NCI-H2196 (cell line): ENCODE data around the gene MUC13.

Experiments used
- DNase-seq: peaks from one replicate; lab custom pipeline; 2025; ENCODE audit not compliant: unreplicated experiment; lab: John Stamatoyannopoulos, UW

MUC13 gene

DNA sequence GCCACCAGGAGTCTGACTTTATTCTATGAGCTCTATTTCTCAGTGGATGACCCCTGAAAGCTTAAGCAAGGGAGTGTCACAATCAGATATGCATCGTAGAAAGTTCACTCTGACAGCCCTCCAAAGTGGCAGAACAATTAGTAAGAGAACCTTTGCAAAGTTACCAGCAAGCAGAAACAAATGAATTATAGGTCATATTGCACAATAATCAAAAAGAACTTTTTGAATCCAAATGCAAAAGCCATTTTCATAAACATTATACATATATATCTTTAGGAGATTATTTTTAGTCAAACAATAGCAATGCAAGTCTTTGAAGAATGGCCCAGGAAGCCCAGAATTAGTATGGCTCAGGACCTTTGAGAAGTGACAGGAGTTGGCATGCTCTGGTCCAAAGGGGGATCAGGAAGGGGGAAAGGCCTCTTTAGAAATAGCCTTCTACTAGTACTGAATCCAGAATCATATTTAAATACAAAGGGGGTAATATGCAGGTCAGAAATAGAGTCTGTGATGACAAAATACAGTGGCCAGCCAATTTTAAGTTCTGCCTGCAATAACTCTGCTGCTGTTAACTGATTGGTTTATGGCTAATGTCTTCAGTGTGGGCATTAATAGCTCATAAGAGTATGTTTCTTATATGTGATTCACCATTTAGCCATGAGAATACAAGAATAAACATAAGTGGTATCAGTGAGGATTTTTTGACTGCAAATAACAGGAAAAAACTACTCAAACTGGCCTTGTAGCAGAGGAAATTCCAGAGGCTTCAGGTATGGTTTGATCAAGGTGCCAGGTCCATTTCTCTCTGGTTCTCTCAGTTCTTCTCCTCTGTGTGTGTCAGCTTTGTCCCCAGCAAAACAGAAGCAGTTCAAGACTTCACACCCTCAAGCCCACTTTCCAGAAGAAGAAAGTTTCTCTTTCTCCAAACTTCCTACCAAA lies 30.4 kb downstream of the MUC13 start:
- no peak for DNase-seq

DNA sequence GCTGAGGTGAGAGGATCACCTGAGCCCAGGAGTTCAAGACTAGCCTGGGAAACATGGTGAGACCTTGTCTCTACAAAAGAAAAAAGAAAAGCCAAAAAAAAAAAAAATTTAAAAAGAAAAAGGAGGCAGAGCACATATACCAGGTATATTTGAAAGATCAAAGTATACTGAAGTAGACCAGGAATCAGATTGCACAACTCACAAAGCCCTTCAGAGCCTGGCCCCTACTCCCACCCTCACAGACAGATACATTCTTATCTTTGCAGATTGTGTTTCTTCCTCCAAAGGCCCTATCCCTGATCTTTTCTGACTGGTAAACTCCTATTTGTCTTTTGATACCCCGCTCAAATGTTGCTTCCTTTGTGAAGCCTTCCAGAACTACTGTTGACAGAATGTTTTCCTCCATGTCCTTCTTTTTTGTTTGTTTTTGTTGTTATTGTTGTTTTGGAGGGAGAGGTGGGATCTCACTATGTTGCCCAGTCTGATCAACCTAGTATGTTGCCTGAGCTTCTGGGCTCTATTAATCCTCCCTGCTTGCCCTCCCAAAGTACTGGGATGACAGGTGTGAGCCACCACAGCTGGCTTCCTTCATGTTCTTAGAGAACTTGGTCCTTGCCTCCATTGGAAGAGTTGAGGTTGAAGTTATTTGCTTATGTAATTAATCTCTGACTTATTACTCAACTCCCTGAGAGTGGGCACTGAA lies 37.6 kb downstream of the MUC13 start:
- no peak for DNase-seq

DNA sequence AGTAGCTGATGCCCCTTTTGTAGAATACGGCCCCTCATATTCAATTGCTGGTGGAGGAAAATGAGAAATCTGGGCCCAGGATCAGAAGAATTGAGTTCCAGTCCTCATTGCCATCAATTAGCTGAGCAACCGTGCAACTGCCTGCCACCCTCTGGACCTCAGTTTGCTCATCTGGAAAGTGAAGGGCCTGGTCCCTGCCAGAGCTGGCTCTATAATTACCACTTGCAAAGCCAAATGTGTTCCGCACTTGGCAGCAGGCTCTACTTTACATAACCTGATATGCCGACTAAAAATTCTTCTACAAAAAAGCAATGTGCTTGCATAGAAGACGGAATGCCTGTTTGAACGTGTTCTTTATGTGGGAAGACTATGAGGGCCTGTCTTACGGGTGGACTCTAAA lies 38.8 kb downstream of the MUC13 start:
- no peak for DNase-seq

- no peak for DNase-seq
Observed at GRCh38 chr3:124893526-124893925, 41.0 kb downstream of the MUC13 start.

DNA sequence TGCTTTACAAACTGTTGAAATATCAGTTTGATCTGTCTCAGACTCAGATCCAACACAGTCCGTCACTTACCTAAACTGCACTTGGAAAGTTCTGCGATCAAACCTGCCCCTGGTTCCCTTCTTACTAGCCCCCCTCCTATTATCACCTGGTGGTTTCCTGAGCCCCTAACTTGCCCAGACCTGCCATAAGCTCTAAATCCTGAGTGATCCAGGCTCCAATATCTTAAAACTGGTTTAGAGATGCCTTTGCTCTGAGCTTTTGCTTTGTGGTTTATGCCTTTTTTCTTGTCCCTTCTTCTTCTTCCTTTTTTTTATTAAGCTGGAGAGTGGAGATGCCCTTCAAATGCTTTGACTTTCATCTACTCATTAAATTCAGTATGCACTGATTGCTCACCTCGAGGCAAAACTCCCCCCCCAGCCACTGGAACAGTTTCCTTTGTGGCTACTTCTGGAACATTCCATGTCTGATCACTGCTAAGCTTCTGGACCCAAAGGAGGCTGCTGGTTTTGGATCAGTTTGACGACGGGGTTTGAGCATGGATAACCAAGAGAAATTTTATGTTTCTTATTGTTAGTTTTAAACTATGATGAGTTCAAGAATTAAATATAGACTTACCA lies 43.9 kb downstream of the MUC13 start:
- DNase-seq: no peak

- DNase-seq: no peak
Observed at GRCh38 chr3:124888482-124889441, 45.8 kb downstream of the MUC13 start.

GRCh38 chr3:124887932-124888298 lies 46.6 kb downstream of the MUC13 start:
- no peak for DNase-seq

DNA sequence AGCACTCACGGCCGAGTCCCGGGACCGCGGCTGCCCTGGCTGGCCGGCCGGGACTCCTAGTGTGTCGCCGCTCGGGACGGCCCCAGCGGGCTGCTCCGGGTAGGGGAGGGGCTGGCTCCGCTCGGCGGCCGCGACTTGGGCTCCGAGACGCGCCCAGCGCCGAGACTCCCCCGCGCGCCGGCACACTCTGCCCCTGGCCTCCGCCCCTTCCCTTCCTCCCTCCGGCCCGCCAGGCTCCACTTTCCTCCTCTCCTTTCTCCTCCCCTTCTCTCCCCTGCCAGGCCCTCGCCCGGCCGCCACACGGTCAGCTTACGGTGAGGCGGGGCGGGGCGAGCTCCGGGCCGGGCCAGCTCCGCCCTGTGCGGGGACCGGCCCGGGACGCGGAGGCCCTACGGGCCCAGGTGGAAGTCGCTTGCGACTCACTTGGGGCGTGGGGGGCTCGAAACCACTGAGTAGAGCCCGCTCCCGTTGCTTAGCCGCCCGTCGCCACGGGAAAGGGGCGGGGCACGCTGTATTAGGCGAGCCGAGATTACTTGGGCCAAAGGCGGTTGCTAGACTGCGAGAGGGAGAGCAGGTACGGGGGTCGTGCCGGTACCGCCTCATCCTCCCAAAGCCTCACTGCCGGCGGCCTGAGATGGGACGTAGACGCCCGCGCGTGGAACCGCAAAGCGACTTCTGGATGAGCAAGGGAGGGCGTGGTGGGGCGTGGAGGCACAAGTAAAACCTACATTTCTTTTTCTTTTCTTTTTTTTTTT lies 47.2 kb downstream of the MUC13 start, which contains the start of gene ITGB5:
ITGB5 (minus strand) TSS at position 189 of the 755 bp plus-strand sequence. CDS start 365 bp downstream, outside the sequence.
- DNase-seq: peak; percentile 71

DNA sequence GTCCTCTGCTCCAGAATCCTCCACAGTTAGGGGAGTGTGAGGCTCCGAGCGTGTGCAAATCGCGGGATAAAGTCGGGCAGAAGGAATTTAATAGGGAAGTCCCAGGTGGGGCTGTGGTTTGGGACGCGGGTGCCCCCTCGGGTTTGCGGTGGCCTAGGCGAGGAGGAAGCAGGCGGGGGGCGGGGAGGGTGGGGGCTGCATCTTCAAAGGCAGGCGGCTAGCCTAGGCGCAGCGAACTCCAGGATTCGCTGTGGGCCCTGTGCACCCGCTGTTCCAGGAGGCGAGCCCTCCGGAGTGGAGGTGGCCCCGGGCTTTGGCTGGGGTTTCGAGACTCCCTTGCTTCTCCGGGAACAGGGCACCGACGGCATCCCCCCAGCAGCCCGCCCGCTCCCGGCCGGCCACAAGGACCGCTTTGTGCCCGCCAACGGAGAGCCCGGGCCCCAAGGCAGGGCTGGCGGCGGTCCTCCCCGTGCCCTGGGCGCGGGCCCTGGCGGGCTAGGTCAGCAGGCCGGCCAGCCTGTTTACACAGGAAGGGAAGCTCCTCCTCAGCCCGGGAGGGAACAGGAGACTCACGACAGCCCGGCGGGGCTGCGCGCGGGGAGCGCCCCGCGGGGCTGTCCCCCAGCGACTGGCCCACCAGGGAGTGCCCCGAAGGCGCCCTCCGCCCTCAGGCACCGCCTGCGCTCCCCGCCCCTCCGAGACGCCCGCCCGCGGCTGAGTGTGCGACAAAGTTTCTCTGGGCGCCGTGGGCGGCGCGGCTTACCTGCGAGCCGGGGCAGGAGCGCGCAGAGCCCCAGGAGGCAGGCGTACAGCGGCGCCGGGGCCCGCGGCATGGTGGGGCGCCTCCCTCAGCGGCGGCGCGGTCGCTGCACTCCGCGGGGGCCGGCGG lies 48.1 kb downstream of the MUC13 start:
- peak; percentile 45 for DNase-seq

- no peak for DNase-seq
Observed at GRCh38 chr3:124885466-124886167, 48.9 kb downstream of the MUC13 start.

- no peak for DNase-seq
Observed at GRCh38 chr3:124884474-124885101, 50.0 kb downstream of the MUC13 start.

DNA sequence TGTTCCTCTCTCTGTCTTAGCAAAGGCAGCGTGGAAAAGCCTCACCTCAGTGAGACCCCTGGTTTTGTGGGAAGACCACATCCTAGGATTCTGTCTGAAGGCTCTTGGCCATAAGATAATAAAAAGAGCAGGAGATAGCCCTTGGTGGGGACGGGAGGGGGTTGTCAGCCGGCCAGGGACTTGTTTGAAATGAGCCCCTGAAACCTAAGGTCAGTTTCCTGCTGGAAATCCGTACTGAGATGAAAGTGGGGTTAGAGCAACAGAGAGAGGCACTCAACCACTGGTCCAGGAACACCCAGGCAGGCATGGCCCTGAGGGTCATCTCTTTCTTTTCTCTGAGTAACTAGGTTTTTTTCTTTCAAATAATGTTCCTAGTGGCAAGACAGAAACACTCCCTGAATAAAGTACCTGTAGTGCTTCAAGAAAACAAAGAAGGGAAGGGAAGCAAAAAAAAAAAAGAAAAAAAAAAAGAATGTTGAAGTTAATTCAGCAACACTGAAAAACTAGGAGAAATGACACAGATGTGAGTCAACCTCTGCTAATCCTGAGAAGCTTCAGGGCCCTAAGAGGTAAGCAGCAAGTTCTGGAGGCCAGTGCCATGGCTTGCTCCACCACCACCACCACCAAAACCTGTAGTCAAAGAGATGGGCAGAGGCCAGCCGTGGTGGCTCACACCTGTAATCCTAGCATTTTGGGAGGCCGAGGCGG lies 50.6 kb downstream of the MUC13 start:
- no peak for DNase-seq

DNA sequence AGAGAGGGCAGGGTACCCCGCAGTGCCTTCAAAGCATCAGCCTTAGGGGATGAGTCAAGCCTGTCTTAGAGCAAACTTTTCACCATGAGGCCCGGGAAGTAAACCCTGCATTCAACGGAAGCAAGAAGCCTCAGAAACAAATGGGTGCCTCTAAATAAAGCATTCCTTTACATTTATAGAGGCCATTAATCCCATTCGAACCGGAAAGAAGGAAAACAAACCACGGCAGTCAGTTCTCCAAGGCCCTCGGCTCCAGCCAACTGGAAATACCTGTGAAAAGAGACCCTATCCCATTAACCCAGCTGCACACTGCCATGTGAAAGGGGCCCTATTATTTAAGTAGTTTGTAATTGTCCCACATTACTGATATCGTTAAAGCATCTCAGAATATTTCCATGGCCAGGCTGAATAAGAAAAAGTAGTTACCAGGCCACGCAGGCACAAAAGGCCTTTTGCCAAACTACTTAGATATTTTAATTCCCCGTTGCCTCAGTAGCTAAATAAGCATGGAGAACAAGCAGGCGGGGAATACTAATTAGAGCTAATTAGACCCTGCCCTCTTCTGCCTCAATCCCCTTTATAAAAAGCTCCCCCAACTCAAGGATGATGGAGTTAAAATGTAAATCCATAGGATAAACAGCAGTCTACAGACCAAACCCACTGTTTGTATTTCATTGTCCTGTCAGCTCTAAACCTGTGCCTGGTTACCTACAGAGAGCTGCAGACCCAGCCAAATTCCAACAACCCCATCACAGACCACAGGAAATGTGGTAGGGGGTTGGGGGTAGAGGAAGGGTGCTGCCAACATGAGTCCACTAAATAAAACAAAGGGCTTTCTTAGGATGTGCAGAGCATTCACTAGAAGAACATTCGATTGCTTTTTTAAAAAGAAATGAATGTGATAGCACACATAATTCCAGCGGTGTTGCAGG lies 51.5 kb downstream of the MUC13 start:
- no peak for DNase-seq

GRCh38 chr3:124881976-124882697 lies 52.4 kb downstream of the MUC13 start:
- DNase-seq: no peak

DNA sequence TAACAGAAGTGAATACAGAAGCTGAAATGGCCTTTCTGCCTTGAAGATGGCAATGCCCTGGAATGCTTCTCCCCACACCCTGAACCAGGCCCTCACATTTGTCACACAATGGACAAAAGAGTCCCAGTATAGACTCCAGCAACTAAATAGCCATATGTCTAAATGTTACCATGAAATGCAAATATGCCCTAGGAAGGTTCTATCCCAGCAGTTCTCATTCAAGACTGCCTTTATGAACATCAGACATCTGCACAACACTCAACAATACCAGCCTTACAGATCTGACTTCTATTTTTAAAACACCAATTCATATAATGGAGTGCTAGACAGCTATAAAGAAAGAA lies 55.2 kb downstream of the MUC13 start:
- DNase-seq: no peak
